Measurements from ENCODE around the gene ELAC2.

Gene ELAC2

GRCh38 chr17:12977008-12977751 is 40.6 kb downstream of the ELAC2 start:
- H3K27ac ChIP-seq (ENCODE audit: low read length): no peak overlapping the region
- no peaks in the 10 kb centered on the region for H3K79me2 ChIP-seq (ENCODE audit: low read length)
- H2AFZ ChIP-seq (ENCODE audit: low read depth, low read length): no peak overlapping the region
- peaks cover 4% of the 10 kb centered on the region for H3K4me1 ChIP-seq (ENCODE audit: low read length)
- H4K20me1 ChIP-seq (ENCODE audit: insufficient read depth, low read length): no peaks in the 10 kb centered on the region
- no peak overlapping the region for H3K4me2 ChIP-seq (ENCODE audit: low read length)
- TF ChIP-seq EZH2phosphoT487 (IDR thresholded peaks at IDR 0.05; ENCODE audit: low read depth): no peak
- TF ChIP-seq CTCF (IDR thresholded peaks at IDR 0.05; ENCODE audit: low read depth, low read length): no peak
- H3K27me3 ChIP-seq (ENCODE audit: low read depth, low read length): no peaks in the 10 kb centered on the region
- H3K36me3 ChIP-seq (replicated peaks; ENCODE audit: low read depth, low read length): peaks cover under 1% of the 10 kb centered on the region
- no peak overlapping the region for H3K4me3 ChIP-seq (ENCODE audit: low read length)
- H3K9ac ChIP-seq (ENCODE audit: low read length): no peak overlapping the region
- H3K9me3 ChIP-seq (ENCODE audit: insufficient read depth, low read length): no peaks in the 10 kb centered on the region

- Histone ChIP-seq H3K9me3 (ENCODE audit: insufficient read depth, low read length) (no peaks in the 10 kb centered on the region), H3K9ac (ENCODE audit: low read length) (no peak overlapping the region), H3K4me3 (ENCODE audit: low read length) (no peak overlapping the region), H2AFZ (ENCODE audit: low read depth, low read length) (no peak overlapping the region), H3K79me2 (ENCODE audit: low read length) (no peaks in the 10 kb centered on the region), H3K27ac (ENCODE audit: low read length) (no peak overlapping the region), H3K36me3 (replicated peaks; ENCODE audit: low read depth, low read length) (no peaks in the 10 kb centered on the region), H3K4me2 (ENCODE audit: low read length) (no peak overlapping the region), H4K20me1 (ENCODE audit: insufficient read depth, low read length) (no peaks in the 10 kb centered on the region), H3K4me1 (ENCODE audit: low read length) (no peaks in the 10 kb centered on the region), H3K27me3 (ENCODE audit: low read depth, low read length) (no peaks in the 10 kb centered on the region)
- TF ChIP-seq EZH2phosphoT487 (IDR thresholded peaks at IDR 0.05; ENCODE audit: low read depth) (no peak), CTCF (IDR thresholded peaks at IDR 0.05; ENCODE audit: low read depth, low read length) (no peak)
Observed at GRCh38 chr17:12974005-12974531, 43.8 kb downstream of the ELAC2 start.

- no peaks in the 10 kb centered on the region for H3K27me3 ChIP-seq (ENCODE audit: low read depth, low read length)
- no peaks in the 10 kb centered on the region for H4K20me1 ChIP-seq (ENCODE audit: insufficient read depth, low read length)
- no peaks in the 10 kb centered on the region for H3K79me2 ChIP-seq (ENCODE audit: low read length)
- no peaks in the 10 kb centered on the region for H3K36me3 ChIP-seq (replicated peaks; ENCODE audit: low read depth, low read length)
- no peak overlapping the region for H2AFZ ChIP-seq (ENCODE audit: low read depth, low read length)
- TF ChIP-seq EZH2phosphoT487 (IDR thresholded peaks at IDR 0.05; ENCODE audit: low read depth) (no peak), CTCF (IDR thresholded peaks at IDR 0.05; ENCODE audit: low read depth, low read length) (no peak)
- H3K9me3 ChIP-seq (ENCODE audit: insufficient read depth, low read length): no peaks in the 10 kb centered on the region
- H3K4me3 ChIP-seq (ENCODE audit: low read length): no peak overlapping the region
- H3K27ac ChIP-seq (ENCODE audit: low read length): no peak overlapping the region
- H3K9ac ChIP-seq (ENCODE audit: low read length): no peak overlapping the region
- no peak overlapping the region for H3K4me2 ChIP-seq (ENCODE audit: low read length)
- H3K4me1 ChIP-seq (ENCODE audit: low read length): no peaks in the 10 kb centered on the region
Observed at GRCh38 chr17:12973496-12974004, 44.3 kb downstream of the ELAC2 start.

GRCh38 chr17:12967962-12968361 is 49.9 kb downstream of the ELAC2 start:
- no peak for TF ChIP-seq CTCF (IDR thresholded peaks at IDR 0.05; ENCODE audit: low read depth, low read length)
- no peak for TF ChIP-seq EZH2phosphoT487 (IDR thresholded peaks at IDR 0.05; ENCODE audit: low read depth)
- Histone ChIP-seq H3K36me3 (replicated peaks; ENCODE audit: low read depth, low read length) (no peaks in the 10 kb centered on the region), H2AFZ (ENCODE audit: low read depth, low read length) (no peak overlapping the region), H3K27ac (ENCODE audit: low read length) (no peak overlapping the region), H3K4me3 (ENCODE audit: low read length) (no peak overlapping the region), H3K4me1 (ENCODE audit: low read length) (no peaks in the 10 kb centered on the region), H3K4me2 (ENCODE audit: low read length) (no peak overlapping the region), H3K27me3 (ENCODE audit: low read depth, low read length) (no peaks in the 10 kb centered on the region), H3K9me3 (ENCODE audit: insufficient read depth, low read length) (no peaks in the 10 kb centered on the region), H4K20me1 (ENCODE audit: insufficient read depth, low read length) (no peaks in the 10 kb centered on the region), H3K9ac (ENCODE audit: low read length) (no peak overlapping the region), H3K79me2 (ENCODE audit: low read length) (no peaks in the 10 kb centered on the region)
